GM06990 (cell line): ENCODE measurements around the gene MAP7.
"Not testable (repeated sequence)": the region's sequence is repeated elsewhere in the genome, so short reads cannot be mapped to it uniquely, and the experiment has no call there.

Experiments
- DNase-seq: peaks from one replicate; pipeline ENCODE4 v3.0.0-alpha.2; 2011; ENCODE audit not compliant: insufficient read length; ENCODE audit errors: extremely low read depth
- H3K27me3 ChIP-seq: replicated peaks from 2 replicates; pipeline ENCODE4 v1.6.0; 2011; ENCODE audit warnings: low read length; ENCODE audit not compliant: control insufficient read depth, insufficient read depth
- H3K36me3 ChIP-seq: 2 replicates; pipeline ENCODE4 v1.5.1; 2011; ENCODE audit warnings: low read length; ENCODE audit not compliant: control insufficient read depth, insufficient read depth
- H3K4me3 ChIP-seq: replicated peaks from 2 replicates; pipeline ENCODE4 v1.5.1; 2011; ENCODE audit warnings: low read depth, mild to moderate bottlenecking, control low read depth, low read length
- TF ChIP-seq, protein P1 (sequence below): IDR thresholded peaks from 2 replicates; pipeline ENCODE4 v1.5.1; 2011; ENCODE audit warnings: low read length, control low read depth, mild to moderate bottlenecking, inconsistent platforms; ENCODE audit not compliant: insufficient read depth, poor library complexity, severe bottlenecking

The MAP7 gene

GRCh38 chr6:136387316-136387715 lies 162.9 kb downstream of the MAP7 start:
- no peaks in the 10 kb centered on the region for H3K27me3 ChIP-seq

GRCh38 chr6:136383268-136383937 lies 166.8 kb downstream of the MAP7 start:
- H3K4me3 ChIP-seq = no peak overlapping the region
- TF ChIP-seq, protein P1, sequence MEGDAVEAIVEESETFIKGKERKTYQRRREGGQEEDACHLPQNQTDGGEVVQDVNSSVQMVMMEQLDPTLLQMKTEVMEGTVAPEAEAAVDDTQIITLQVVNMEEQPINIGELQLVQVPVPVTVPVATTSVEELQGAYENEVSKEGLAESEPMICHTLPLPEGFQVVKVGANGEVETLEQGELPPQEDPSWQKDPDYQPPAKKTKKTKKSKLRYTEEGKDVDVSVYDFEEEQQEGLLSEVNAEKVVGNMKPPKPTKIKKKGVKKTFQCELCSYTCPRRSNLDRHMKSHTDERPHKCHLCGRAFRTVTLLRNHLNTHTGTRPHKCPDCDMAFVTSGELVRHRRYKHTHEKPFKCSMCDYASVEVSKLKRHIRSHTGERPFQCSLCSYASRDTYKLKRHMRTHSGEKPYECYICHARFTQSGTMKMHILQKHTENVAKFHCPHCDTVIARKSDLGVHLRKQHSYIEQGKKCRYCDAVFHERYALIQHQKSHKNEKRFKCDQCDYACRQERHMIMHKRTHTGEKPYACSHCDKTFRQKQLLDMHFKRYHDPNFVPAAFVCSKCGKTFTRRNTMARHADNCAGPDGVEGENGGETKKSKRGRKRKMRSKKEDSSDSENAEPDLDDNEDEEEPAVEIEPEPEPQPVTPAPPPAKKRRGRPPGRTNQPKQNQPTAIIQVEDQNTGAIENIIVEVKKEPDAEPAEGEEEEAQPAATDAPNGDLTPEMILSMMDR = no peak
- DNase-seq = no peak
- no peaks in the 10 kb centered on the region for H3K27me3 ChIP-seq
- H3K36me3 ChIP-seq = no peaks in the 10 kb centered on the region

More at GRCh38 chr6:136387316-136387715, 162.9 kb downstream of the MAP7 start:
- DNase-seq = no peak
- Histone ChIP-seq H3K36me3 (no peaks in the 10 kb centered on the region), H3K4me3 (no peak overlapping the region)
- TF ChIP-seq, protein P1 = no peak

- Histone ChIP-seq H3K4me3 (no peak overlapping the region), H3K36me3 (no peaks in the 10 kb centered on the region), H3K27me3 (no peaks in the 10 kb centered on the region)
- no peak for DNase-seq
- TF ChIP-seq, protein P1 = no peak
Observed at GRCh38 chr6:136382676-136383252, 167.5 kb downstream of the MAP7 start.

DNA sequence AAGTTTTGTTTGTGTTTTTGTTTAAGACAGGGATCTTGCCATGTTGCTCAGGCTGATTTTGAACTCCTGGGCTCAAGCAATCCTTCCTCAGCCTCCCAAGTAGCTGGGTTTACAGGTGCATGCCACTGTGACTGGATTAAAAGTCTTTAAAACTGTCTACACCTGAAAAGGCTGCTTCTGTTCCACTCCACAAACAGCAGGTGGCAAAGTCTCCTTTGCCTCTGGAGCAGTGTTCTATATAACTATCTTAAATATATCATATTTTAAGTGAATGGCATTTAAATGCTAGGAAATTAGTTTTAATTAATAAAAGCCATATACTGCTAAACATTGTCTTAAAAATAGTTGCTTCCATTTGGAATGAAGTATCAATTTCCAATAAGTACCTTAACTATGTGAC lies 171.3 kb downstream of the MAP7 start:
- Histone ChIP-seq H3K27me3 (peaks cover 2% of the 10 kb centered on the region; the same call in 1 of the 2 replicates), H3K4me3 (no peak overlapping the region), H3K36me3 (no peaks in the 10 kb centered on the region)
- TF ChIP-seq, protein P1 = no peak
- no peak for DNase-seq

DNA sequence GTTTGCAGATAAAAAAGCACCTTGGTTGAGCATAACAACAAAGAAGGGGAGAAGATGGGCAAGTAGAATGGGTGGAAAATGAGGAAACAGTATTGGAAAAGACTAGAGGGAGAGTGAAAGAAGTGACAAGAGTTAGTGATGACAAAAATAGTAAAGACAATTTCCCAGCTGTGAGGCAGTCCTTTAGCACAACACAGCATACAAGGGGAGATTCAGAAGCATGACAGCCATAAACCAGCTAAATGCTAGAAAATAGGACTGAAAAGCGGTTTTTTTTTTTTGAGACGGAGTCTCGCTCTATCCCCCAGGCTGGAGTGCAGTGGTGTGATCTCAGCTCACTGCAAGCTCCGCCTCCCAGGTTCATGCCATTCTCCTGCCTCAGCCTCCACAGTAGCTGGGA lies 174.4 kb downstream of the MAP7 start:
- not testable (repeated sequence) for DNase-seq, H3K4me3 ChIP-seq, H3K27me3 ChIP-seq, H3K36me3 ChIP-seq

GRCh38 chr6:136371959-136372358 lies 178.3 kb downstream of the MAP7 start:
- Histone ChIP-seq H3K27me3 (peaks cover 2% of the 10 kb centered on the region; the same call in 1 of the 2 replicates), H3K36me3 (no peaks in the 10 kb centered on the region), H3K4me3 (no peak overlapping the region)
- TF ChIP-seq, protein P1 = no peak
- no peak for DNase-seq
